ENCODE measurements around the gene ARIH1. TPM values are rescaled to one million over a fixed set of nuclear protein-coding genes. Genes with fewer than 3 reads are reported as not detected.
A peak's percentile ranks its signal among the peaks of the same experiment; 100 is the strongest.

Gene ARIH1
- total RNA-seq, 2 experiments from 2014 or later, result 170 to 175 TPM

GRCh38 chr15:72588096-72588495 lies 114.0 kb downstream of the ARIH1 start:
- DNase-seq (no peak), ATAC-seq (no peak)
- ChIA-PET CTCF (interaction anchor here (1.3 to 4.4 kb wide), 2 partner anchors 11 to 83 kb away, joined by 3 to 43 read pairs; no protein-coding TSS in a partner anchor), POLR2A (no interaction called here)
- no peaks in the 10 kb centered on the region for H3K4me1 Mint-ChIP-seq (ENCODE audit: low read depth)
- H3K9me3 Mint-ChIP-seq, result no peaks in the 10 kb centered on the region
- H3K4me3 Mint-ChIP-seq, result no peak overlapping the region
- H3K27me3 Mint-ChIP-seq, result no peaks in the 10 kb centered on the region
- intact Hi-C loops (cut with micrococcal nuclease), result no loop called here
- TF ChIP-seq CTCF (IDR thresholded peaks at IDR 0.05), result no peak
- H3K27ac Mint-ChIP-seq, result no peak overlapping the region
- H3K36me3 Mint-ChIP-seq (ENCODE audit: low read depth), result peaks cover 11% of the 10 kb centered on the region

GRCh38 chr15:72590427-72590826 lies 116.3 kb downstream of the ARIH1 start:
- peaks cover 2% of the 10 kb centered on the region for H3K36me3 Mint-ChIP-seq (ENCODE audit: low read depth)
- TF ChIP-seq CTCF (IDR thresholded peaks at IDR 0.05), result no peak
- H3K4me1 Mint-ChIP-seq (ENCODE audit: low read depth), result no peaks in the 10 kb centered on the region
- POLR2A ChIA-PET, result no interaction called here
- DNase-seq (no peak), ATAC-seq (no peak)
- CTCF ChIA-PET, result interaction anchor here (1.3 to 4.4 kb wide), 2 partner anchors 9 to 19 kb away, joined by 5 to 43 read pairs; no protein-coding TSS in a partner anchor
- no peak overlapping the region for H3K4me3 Mint-ChIP-seq
- no peaks in the 10 kb centered on the region for H3K27me3 Mint-ChIP-seq
- peak overlapping the region; percentile 27 for H3K27ac Mint-ChIP-seq
- intact Hi-C loops (cut with micrococcal nuclease), result loop anchor here (2.0 to 10.0 kb wide), 2 partner anchors 42 to 84 kb away; no protein-coding TSS in a partner anchor
- no peaks in the 10 kb centered on the region for H3K9me3 Mint-ChIP-seq

DNA sequence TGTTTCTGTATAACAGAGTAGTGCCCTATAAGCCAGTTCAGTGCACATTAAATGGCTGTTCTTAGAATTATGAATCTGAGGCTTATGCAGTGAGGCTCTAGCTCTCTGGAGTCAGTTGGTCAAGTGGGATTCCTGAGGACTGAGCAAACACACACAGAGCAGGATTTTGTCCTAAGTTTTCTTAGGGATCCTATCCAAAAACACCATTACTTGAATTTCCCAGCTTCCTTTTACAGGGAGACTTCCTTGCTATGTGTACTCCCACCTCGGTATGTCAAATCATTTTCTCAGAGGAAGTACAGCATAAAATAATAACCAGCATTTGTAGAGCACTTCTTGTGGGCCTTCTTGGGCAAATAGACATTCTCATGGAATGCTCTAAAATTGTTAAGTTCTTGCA lies 117.2 kb downstream of the ARIH1 start:
- TF ChIP-seq CTCF (IDR thresholded peaks at IDR 0.05), result no peak
- no peak for DNase-seq
- Mint-ChIP-seq H3K36me3 (ENCODE audit: low read depth) (peaks cover 2% of the 10 kb centered on the region), H3K4me3 (no peak overlapping the region), H3K27me3 (no peaks in the 10 kb centered on the region), H3K27ac (no peak overlapping the region), H3K4me1 (ENCODE audit: low read depth) (no peaks in the 10 kb centered on the region), H3K9me3 (no peaks in the 10 kb centered on the region)
- intact Hi-C loops (cut with micrococcal nuclease), result loop anchor here (2.0 to 10.0 kb wide), 2 partner anchors 43 to 83 kb away; no protein-coding TSS in a partner anchor
- ChIA-PET CTCF (interaction anchor here (4.4 kb wide), 1 partner anchor 8 kb away, joined by 43 read pairs; no protein-coding TSS in a partner anchor), POLR2A (no interaction called here)
- ATAC-seq, result no peak

GRCh38 chr15:72592097-72592496 lies 118.0 kb downstream of the ARIH1 start:
- ATAC-seq, result no peak
- Mint-ChIP-seq H3K4me1 (ENCODE audit: low read depth) (no peaks in the 10 kb centered on the region), H3K4me3 (no peak overlapping the region), H3K27me3 (no peaks in the 10 kb centered on the region), H3K9me3 (no peaks in the 10 kb centered on the region), H3K36me3 (ENCODE audit: low read depth) (peaks cover 2% of the 10 kb centered on the region), H3K27ac (no peak overlapping the region)
- POLR2A ChIA-PET, result no interaction called here
- CTCF ChIA-PET, result no interaction called here
- intact Hi-C loops (cut with micrococcal nuclease), result loop anchor here (10.0 kb wide), 1 partner anchor 83 kb away; no protein-coding TSS in a partner anchor
- TF ChIP-seq CTCF (IDR thresholded peaks at IDR 0.05), result no peak
- no peak for DNase-seq

DNA sequence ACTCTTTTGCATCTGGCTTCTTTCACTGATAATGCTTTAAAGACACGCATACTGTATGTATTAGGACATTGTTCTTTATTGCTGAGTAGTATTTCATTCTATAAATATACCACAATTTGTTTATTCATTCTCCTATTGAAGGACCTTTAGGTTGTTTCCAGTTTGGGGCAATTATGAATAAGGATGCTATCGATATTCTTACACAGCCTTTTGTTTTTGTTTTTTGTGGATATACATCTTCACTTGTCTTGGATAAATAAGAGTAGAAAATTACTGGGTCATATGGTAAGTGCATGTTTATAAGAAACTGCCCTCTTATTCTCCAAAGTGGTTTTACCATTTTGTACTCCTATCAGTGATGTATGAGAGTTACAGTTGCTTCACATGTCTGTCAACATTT lies 118.5 kb downstream of the ARIH1 start:
- Mint-ChIP-seq H3K4me1 (ENCODE audit: low read depth) (no peaks in the 10 kb centered on the region), H3K9me3 (no peaks in the 10 kb centered on the region), H3K27me3 (no peaks in the 10 kb centered on the region), H3K27ac (no peak overlapping the region), H3K4me3 (no peak overlapping the region), H3K36me3 (ENCODE audit: low read depth) (no peaks in the 10 kb centered on the region)
- no peak for ATAC-seq
- no peak for DNase-seq
- ChIA-PET CTCF (no interaction called here), POLR2A (no interaction called here)
- intact Hi-C loops (cut with micrococcal nuclease), result loop anchor here (10.0 kb wide), 1 partner anchor 82 kb away; no protein-coding TSS in a partner anchor
- TF ChIP-seq CTCF (IDR thresholded peaks at IDR 0.05), result no peak
